Measurements from ENCODE around the gene CRAT.

The CRAT gene

DNA sequence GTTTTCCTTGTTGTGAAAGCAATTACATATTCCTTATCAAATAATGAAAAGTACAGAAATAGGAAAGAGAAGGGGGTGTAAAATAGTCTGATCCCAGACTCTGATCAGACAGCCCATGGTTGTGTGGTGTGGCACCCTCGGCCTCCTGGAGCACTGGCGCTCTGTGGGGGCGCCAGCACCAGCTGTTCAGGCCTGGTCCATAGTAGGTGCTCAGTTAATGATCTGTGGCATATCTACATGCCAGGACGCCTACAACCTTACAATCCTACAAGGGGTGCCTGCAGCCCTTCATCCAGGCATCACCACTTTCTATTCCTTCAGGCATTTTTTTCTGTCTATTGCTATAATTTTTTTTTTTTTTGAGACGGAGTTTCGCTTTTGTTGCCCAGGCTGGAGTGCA lies 57.6 kb downstream of the CRAT start:
- no peak overlapping the region for H3K4me2 ChIP-seq (ENCODE audit: insufficient read depth, low read length)
- no peaks in the 10 kb centered on the region for H3K4me1 ChIP-seq (ENCODE audit: insufficient read depth, low read length)
- H3K9ac ChIP-seq (ENCODE audit: low read depth, low read length): no peak overlapping the region
- H4K20me1 ChIP-seq (ENCODE audit: insufficient read depth, low read length): no peaks in the 10 kb centered on the region
- no peak overlapping the region for H2AFZ ChIP-seq (ENCODE audit: low read depth, low read length)
- H3K4me3 ChIP-seq (ENCODE audit: low read depth in 1 of 2, low read length in 2 of 2): no peak overlapping the region
- ATAC-seq (ENCODE audit: insufficient read depth, low read depth) (no peak), DNase-seq (no peak)
- no peaks in the 10 kb centered on the region for H3K27me3 ChIP-seq (ENCODE audit: insufficient read depth, low read length, poor library complexity)
- H3K27ac ChIP-seq (ENCODE audit: low read length): no peak overlapping the region
- H3K9me3 ChIP-seq (ENCODE audit: insufficient read depth, low read length, severe bottlenecking): no peaks in the 10 kb centered on the region
- H3K79me2 ChIP-seq (ENCODE audit: insufficient read depth, low read length): no peaks in the 10 kb centered on the region
- TF ChIP-seq, protein P1, sequence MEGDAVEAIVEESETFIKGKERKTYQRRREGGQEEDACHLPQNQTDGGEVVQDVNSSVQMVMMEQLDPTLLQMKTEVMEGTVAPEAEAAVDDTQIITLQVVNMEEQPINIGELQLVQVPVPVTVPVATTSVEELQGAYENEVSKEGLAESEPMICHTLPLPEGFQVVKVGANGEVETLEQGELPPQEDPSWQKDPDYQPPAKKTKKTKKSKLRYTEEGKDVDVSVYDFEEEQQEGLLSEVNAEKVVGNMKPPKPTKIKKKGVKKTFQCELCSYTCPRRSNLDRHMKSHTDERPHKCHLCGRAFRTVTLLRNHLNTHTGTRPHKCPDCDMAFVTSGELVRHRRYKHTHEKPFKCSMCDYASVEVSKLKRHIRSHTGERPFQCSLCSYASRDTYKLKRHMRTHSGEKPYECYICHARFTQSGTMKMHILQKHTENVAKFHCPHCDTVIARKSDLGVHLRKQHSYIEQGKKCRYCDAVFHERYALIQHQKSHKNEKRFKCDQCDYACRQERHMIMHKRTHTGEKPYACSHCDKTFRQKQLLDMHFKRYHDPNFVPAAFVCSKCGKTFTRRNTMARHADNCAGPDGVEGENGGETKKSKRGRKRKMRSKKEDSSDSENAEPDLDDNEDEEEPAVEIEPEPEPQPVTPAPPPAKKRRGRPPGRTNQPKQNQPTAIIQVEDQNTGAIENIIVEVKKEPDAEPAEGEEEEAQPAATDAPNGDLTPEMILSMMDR (IDR thresholded peaks at IDR 0.05; ENCODE audit: borderline replicate concordance, extremely low read depth, low read length, poor library complexity, severe bottlenecking): no peak
- no peak for TF ChIP-seq EZH2 (IDR thresholded peaks at IDR 0.05; ENCODE audit: borderline replicate concordance, low read depth, low read length, severe bottlenecking)
- peaks cover 30% of the 10 kb centered on the region for H3K36me3 ChIP-seq (ENCODE audit: insufficient read depth, low read length)

DNA sequence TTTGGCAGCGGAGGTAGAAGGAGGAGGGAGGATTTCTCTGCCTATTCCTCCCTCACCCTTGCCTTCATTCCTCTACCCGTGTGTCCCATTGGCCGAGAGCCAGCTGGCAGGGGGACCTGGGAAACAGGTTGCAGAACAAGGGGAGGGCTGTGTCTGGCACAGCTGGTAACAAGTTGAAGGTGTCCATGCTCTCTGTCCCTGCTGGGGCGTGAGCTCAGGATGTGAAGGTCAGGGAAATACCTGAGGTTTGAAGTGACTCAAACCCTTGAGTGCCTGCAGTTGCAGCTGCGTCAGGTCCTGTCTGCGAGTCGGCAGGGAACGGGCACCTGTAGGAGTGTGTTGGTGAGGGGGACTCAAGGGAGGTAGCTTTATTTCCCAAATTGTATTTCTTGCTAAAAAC lies 58.0 kb downstream of the CRAT start:
- H2AFZ ChIP-seq (ENCODE audit: low read depth, low read length): no peak overlapping the region
- no peaks in the 10 kb centered on the region for H3K4me1 ChIP-seq (ENCODE audit: insufficient read depth, low read length)
- no peak overlapping the region for H3K27ac ChIP-seq (ENCODE audit: low read length)
- H3K36me3 ChIP-seq (ENCODE audit: insufficient read depth, low read length): peaks cover 31% of the 10 kb centered on the region
- DNase-seq (no peak), ATAC-seq (ENCODE audit: insufficient read depth, low read depth) (no peak)
- H3K4me2 ChIP-seq (ENCODE audit: insufficient read depth, low read length): no peak overlapping the region
- H3K9ac ChIP-seq (ENCODE audit: low read depth, low read length): no peak overlapping the region
- no peaks in the 10 kb centered on the region for H3K79me2 ChIP-seq (ENCODE audit: insufficient read depth, low read length)
- H3K4me3 ChIP-seq (ENCODE audit: low read depth in 1 of 2, low read length in 2 of 2): no peak overlapping the region
- no peaks in the 10 kb centered on the region for H4K20me1 ChIP-seq (ENCODE audit: insufficient read depth, low read length)
- no peak for TF ChIP-seq EZH2 (IDR thresholded peaks at IDR 0.05; ENCODE audit: borderline replicate concordance, low read depth, low read length, severe bottlenecking)
- TF ChIP-seq, protein P1 (IDR thresholded peaks at IDR 0.05; ENCODE audit: borderline replicate concordance, extremely low read depth, low read length, poor library complexity, severe bottlenecking): no peak
- no peaks in the 10 kb centered on the region for H3K9me3 ChIP-seq (ENCODE audit: insufficient read depth, low read length, severe bottlenecking)
- no peaks in the 10 kb centered on the region for H3K27me3 ChIP-seq (ENCODE audit: insufficient read depth, low read length, poor library complexity)
